HepG2 (cell line): ENCODE measurements around the gene ARID5B.

ENCODE experiments used
- CEBPB ChIP-seq: IDR thresholded peaks from 2 replicates; pipeline ENCODE4 v1.6.1; 2011; ENCODE audit warnings: low read depth, low read length, improper control_type of control experiment, borderline replicate concordance
- EZH2 ChIP-seq: conservative IDR thresholded peaks from 2 replicates; pipeline ENCODE4 v1.6.1; 2012; ENCODE audit warnings: mild to moderate bottlenecking, low read depth, low read length, moderate library complexity
- MIER3 ChIP-seq: IDR thresholded peaks from 2 replicates; pipeline ENCODE4 v1.6.1; 2016; ENCODE audit warnings: missing compliant biosample characterization, borderline replicate concordance
- MYC ChIP-seq: sonication (generic); formaldehyde crosslinking; IDR thresholded peaks from 2 replicates; pipeline ENCODE4 v1.9.0; 2021; ENCODE audit warnings: missing genetic modification reagents, borderline replicate concordance
- NCOA1 ChIP-seq: sonication (generic); formaldehyde crosslinking; IDR thresholded peaks from 2 replicates; pipeline ENCODE4 v1.9.0; 2021; ENCODE audit warnings: missing genetic modification reagents
- NFYB ChIP-seq: sonication (generic); formaldehyde crosslinking; IDR thresholded peaks from 2 replicates; pipeline ENCODE4 v1.4.0; 2020; ENCODE audit warnings: missing genetic modification reagents
- ZFP36 ChIP-seq: fragments of 150-350 bp; IDR thresholded peaks from 2 replicates; pipeline ENCODE4 v1.6.1; 2018; ENCODE audit warnings: borderline replicate concordance, low read length, low read depth; ENCODE audit not compliant: partially characterized antibody
- ZNF121 ChIP-seq: sonication (generic); formaldehyde crosslinking; IDR thresholded peaks from 2 replicates; pipeline ENCODE4 v1.5.0; 2020; ENCODE audit warnings: mild to moderate bottlenecking, missing genetic modification reagents
- TF ChIP-seq, protein P1 (sequence below), 2 experiments: IDR thresholded peaks; 2 replicates each; pipeline ENCODE4 v1.6.1; 2011 to 2012; ENCODE audit warnings: low read length in 2 of 2, borderline replicate concordance in 1 of 2, low read depth in 1 of 2, mild to moderate bottlenecking in 1 of 2, moderate library complexity in 1 of 2
- TF ChIP-seq, protein P2 (sequence below): sonication (generic); formaldehyde crosslinking; IDR thresholded peaks from 2 replicates; pipeline ENCODE4 v1.4.0; 2020; ENCODE audit warnings: low read depth, mild to moderate bottlenecking, missing genetic modification reagents
- TF ChIP-seq, protein P3 (sequence below): sonication (generic); formaldehyde crosslinking; IDR thresholded peaks from 2 replicates; pipeline ENCODE4 v1.5.0; 2020; ENCODE audit warnings: mild to moderate bottlenecking, missing genetic modification reagents, moderate library complexity
- TF ChIP-seq, protein P4 (sequence below): sonication (generic); formaldehyde crosslinking; IDR thresholded peaks from 2 replicates; pipeline ENCODE4 v1.8.1; 2022; ENCODE audit warnings: low read depth, mild to moderate bottlenecking, missing genetic modification reagents
- TF ChIP-seq, protein P5 (sequence below): sonication (generic); formaldehyde crosslinking; IDR thresholded peaks from 2 replicates; pipeline ENCODE4 v1.8.0; 2022; ENCODE audit warnings: mild to moderate bottlenecking, missing genetic modification reagents, borderline replicate concordance

DNA sequence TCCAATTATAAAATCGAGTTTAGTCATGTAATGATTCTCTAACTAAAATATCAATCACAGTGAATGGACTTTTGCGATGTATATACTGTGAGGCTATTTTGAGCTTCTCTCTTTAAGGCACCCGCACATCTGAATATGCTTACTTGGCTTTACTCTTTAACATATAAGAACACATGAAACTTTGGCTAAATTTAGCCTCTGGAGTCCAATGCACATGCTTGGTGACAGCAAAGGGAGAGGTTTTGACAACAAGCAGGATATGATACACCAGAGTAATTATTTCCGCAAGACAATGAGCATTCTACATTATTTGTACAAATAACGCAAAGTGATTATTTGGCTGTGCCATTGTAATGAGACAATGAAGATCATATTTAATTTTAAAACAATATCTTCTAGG is 72.4 kb downstream of the ARID5B start:
- TF ChIP-seq EZH2 (no peak), NFYB (CRISPR knock-in tag) (no peak), MYC (CRISPR knock-in tag) (no peak), CEBPB (no peak), MIER3 (no peak), ZFP36 (no peak), ZNF121 (CRISPR knock-in tag) (no peak), NCOA1 (CRISPR knock-in tag) (no peak)
- TF ChIP-seq, protein P1, sequence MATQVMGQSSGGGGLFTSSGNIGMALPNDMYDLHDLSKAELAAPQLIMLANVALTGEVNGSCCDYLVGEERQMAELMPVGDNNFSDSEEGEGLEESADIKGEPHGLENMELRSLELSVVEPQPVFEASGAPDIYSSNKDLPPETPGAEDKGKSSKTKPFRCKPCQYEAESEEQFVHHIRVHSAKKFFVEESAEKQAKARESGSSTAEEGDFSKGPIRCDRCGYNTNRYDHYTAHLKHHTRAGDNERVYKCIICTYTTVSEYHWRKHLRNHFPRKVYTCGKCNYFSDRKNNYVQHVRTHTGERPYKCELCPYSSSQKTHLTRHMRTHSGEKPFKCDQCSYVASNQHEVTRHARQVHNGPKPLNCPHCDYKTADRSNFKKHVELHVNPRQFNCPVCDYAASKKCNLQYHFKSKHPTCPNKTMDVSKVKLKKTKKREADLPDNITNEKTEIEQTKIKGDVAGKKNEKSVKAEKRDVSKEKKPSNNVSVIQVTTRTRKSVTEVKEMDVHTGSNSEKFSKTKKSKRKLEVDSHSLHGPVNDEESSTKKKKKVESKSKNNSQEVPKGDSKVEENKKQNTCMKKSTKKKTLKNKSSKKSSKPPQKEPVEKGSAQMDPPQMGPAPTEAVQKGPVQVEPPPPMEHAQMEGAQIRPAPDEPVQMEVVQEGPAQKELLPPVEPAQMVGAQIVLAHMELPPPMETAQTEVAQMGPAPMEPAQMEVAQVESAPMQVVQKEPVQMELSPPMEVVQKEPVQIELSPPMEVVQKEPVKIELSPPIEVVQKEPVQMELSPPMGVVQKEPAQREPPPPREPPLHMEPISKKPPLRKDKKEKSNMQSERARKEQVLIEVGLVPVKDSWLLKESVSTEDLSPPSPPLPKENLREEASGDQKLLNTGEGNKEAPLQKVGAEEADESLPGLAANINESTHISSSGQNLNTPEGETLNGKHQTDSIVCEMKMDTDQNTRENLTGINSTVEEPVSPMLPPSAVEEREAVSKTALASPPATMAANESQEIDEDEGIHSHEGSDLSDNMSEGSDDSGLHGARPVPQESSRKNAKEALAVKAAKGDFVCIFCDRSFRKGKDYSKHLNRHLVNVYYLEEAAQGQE (IDR thresholded peaks at IDR 0.05; ENCODE audit: borderline replicate concordance in 1 of 2, low read depth in 1 of 2, low read length in 2 of 2) = no peak
- TF ChIP-seq, protein P2, sequence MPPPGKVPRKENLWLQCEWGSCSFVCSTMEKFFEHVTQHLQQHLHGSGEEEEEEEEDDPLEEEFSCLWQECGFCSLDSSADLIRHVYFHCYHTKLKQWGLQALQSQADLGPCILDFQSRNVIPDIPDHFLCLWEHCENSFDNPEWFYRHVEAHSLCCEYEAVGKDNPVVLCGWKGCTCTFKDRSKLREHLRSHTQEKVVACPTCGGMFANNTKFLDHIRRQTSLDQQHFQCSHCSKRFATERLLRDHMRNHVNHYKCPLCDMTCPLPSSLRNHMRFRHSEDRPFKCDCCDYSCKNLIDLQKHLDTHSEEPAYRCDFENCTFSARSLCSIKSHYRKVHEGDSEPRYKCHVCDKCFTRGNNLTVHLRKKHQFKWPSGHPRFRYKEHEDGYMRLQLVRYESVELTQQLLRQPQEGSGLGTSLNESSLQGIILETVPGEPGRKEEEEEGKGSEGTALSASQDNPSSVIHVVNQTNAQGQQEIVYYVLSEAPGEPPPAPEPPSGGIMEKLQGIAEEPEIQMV (CRISPR knock-in tag) = no peak
- TF ChIP-seq, protein P3, sequence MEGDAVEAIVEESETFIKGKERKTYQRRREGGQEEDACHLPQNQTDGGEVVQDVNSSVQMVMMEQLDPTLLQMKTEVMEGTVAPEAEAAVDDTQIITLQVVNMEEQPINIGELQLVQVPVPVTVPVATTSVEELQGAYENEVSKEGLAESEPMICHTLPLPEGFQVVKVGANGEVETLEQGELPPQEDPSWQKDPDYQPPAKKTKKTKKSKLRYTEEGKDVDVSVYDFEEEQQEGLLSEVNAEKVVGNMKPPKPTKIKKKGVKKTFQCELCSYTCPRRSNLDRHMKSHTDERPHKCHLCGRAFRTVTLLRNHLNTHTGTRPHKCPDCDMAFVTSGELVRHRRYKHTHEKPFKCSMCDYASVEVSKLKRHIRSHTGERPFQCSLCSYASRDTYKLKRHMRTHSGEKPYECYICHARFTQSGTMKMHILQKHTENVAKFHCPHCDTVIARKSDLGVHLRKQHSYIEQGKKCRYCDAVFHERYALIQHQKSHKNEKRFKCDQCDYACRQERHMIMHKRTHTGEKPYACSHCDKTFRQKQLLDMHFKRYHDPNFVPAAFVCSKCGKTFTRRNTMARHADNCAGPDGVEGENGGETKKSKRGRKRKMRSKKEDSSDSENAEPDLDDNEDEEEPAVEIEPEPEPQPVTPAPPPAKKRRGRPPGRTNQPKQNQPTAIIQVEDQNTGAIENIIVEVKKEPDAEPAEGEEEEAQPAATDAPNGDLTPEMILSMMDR (CRISPR knock-in tag) = no peak
- TF ChIP-seq, protein P4, sequence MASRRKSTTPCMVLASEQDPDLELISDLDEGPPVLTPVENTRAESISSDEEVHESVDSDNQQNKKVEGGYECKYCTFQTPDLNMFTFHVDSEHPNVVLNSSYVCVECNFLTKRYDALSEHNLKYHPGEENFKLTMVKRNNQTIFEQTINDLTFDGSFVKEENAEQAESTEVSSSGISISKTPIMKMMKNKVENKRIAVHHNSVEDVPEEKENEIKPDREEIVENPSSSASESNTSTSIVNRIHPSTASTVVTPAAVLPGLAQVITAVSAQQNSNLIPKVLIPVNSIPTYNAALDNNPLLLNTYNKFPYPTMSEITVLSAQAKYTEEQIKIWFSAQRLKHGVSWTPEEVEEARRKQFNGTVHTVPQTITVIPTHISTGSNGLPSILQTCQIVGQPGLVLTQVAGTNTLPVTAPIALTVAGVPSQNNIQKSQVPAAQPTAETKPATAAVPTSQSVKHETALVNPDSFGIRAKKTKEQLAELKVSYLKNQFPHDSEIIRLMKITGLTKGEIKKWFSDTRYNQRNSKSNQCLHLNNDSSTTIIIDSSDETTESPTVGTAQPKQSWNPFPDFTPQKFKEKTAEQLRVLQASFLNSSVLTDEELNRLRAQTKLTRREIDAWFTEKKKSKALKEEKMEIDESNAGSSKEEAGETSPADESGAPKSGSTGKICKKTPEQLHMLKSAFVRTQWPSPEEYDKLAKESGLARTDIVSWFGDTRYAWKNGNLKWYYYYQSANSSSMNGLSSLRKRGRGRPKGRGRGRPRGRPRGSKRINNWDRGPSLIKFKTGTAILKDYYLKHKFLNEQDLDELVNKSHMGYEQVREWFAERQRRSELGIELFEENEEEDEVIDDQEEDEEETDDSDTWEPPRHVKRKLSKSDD (CRISPR knock-in tag) = no peak
- TF ChIP-seq, protein P5, sequence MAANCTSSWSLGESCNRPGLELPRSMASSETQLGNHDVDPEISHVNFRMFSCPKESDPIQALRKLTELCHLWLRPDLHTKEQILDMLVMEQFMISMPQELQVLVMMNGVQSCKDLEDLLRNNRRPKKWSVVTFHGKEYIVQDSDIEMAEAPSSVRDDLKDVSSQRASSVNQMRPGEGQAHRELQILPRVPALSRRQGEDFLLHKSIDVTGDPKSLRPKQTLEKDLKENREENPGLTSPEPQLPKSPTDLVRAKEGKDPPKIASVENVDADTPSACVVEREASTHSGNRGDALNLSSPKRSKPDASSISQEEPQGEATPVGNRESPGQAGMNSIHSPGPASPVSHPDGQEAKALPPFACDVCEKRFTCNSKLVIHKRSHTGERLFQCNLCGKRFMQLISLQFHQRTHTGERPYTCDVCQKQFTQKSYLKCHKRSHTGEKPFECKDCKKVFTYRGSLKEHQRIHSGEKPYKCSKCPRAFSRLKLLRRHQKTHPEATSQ (CRISPR knock-in tag) = no peak
